GM12874 (cell line): ENCODE data around the gene CD300H.

Experiments used
- TF ChIP-seq, protein P1 (sequence below): IDR thresholded peaks from 2 replicates; pipeline ENCODE4 v1.5.1; 2011; ENCODE audit warnings: low read depth, mild to moderate bottlenecking, control low read depth, low read length, moderate library complexity; ENCODE audit not compliant: insufficient read depth

Gene CD300H

DNA sequence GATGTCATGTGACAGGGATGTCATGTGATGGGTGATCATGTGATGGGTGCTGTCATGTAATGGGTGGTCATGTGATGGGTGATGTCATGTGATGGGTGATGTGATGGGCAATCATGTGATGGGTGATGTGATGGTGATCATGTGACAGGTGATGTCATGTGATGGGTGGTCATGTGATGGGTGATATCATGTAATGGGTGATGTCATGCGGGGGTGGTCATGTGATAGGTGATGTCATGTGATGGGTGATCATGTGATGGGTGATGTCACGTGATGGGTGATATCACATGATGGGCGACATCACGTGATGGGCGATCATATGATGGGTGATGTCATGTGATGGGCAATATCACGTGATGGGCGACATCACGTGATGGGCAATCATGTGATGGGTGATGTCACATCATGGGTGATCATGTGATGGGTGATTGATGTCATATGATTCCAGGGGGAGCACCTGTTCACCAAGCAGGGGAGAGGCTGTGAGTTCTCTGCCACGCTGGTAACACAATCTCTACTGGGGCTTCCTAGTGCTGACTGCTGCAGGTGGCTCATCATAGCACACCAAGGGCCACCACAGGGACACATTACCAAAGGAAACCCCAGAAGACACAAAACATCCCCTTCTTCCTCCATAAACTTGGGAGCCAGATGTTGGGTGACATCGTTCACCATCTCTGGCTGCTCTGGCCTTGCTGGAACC, 52.5 kb downstream of the CD300H start:
- TF ChIP-seq, protein P1, sequence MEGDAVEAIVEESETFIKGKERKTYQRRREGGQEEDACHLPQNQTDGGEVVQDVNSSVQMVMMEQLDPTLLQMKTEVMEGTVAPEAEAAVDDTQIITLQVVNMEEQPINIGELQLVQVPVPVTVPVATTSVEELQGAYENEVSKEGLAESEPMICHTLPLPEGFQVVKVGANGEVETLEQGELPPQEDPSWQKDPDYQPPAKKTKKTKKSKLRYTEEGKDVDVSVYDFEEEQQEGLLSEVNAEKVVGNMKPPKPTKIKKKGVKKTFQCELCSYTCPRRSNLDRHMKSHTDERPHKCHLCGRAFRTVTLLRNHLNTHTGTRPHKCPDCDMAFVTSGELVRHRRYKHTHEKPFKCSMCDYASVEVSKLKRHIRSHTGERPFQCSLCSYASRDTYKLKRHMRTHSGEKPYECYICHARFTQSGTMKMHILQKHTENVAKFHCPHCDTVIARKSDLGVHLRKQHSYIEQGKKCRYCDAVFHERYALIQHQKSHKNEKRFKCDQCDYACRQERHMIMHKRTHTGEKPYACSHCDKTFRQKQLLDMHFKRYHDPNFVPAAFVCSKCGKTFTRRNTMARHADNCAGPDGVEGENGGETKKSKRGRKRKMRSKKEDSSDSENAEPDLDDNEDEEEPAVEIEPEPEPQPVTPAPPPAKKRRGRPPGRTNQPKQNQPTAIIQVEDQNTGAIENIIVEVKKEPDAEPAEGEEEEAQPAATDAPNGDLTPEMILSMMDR, result no peak

DNA sequence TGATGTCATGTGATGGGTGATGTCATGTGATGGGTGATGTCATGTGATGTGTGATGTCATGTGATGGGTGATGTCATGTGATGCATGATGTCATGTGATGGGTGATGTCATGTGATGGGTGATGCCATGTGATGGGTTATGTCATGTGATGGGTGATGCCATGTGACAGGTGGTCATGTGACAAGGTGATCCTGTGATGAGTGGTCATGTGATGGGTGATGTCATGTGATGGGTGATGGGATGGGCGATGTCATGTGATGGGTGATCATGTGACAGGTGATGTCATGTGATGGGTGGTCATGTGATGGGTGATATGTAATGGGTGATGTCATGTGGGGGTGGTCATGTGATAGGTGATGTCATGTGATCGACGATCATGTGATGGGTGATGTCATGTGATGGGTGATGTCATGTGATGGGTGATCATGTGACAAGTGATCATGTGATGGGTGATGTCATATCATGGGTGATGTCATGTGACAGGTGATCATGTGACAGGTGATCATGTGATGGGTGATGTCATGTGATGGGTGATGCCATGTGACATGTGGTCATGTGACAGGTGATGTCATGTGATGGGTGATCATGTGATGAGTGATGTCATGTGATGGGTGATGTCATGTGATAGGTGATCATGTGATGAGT, 53.2 kb downstream of the CD300H start:
- TF ChIP-seq, protein P1, result no peak

DNA sequence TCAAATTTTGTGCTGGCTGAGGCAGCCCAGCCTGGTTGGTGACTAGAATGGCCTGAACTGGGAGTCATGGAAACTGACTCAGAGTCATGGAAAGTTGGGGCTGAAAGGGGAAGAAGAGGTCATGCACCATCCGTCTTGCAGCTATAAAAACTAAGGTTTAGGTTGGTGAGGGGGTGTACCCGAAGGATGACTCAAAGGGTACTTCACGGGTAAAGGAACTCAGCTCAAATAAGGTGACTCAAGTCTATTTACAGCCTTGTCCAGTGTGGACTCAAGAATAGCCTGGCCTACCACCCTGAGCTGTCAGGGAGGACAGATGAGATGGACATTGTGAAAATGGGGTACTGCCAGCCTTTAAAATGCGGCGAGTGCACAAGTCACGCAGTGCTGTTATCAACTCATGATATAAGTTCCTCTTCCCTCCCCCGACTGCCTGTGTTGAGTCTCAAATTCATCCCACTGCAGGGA, 54.7 kb downstream of the CD300H start:
- TF ChIP-seq, protein P1, result no peak

DNA sequence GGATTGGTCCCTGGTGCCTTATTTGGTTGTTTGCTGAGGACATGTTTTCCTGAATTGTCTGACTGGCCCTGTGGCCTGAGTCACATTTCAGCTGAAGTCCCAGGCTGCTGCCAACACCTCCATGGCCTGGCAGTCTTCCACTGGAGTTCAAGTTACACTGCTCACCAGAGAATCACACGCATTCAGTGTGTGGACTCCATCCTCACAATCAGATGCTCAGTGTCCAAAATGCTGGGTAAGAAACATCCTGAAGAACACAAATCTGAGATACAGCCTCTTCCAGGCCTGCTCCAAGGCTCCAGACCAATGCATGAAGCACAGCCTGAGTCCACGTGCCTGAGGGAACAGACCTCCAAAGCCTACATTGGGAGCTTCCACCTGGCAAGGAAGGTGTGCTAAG, 55.3 kb downstream of the CD300H start:
- TF ChIP-seq, protein P1, result no peak
